Renal cortical epithelial cell (primary cell): Measurements from ENCODE around the gene CFL1. TPM values are rescaled to one million over a fixed set of nuclear protein-coding genes. Genes with fewer than 3 reads are reported as not detected.

Source experiments
- DNase-seq: peaks from one replicate; pipeline ENCODE4 v3.0.0-alpha.2; 2011; ENCODE audit warnings: low read depth
- total RNA-seq: library from RNA; depleted of rRNA; stranded (reverse); fragments of >200 nt; gene quantifications from 2 replicates; pipeline ENCODE4 v1.2.3, GENCODE V29; 2014

CFL1 gene
- total RNA-seq, 1 donor from 2014 or later: 1,035 TPM

- no peak for DNase-seq
These were observed 13.0 kb upstream of the CFL1 start for GRCh38 chr11:65870706-65871681.

GRCh38 chr11:65870307-65870658 is 12.3 kb upstream of the CFL1 start:
- DNase-seq: no peak

GRCh38 chr11:65869643-65870306 is 11.8 kb upstream of the CFL1 start:
- DNase-seq: no peak

- no peak for DNase-seq
These were observed 10.9 kb upstream of the CFL1 start for GRCh38 chr11:65868907-65869306.

GRCh38 chr11:65868076-65868667 is 10.2 kb upstream of the CFL1 start:
- no peak for DNase-seq

- DNase-seq: no peak
These were observed 9.5 kb upstream of the CFL1 start for GRCh38 chr11:65867284-65868071.

- DNase-seq: no peak
These were observed 8.7 kb upstream of the CFL1 start for GRCh38 chr11:65866509-65867283.

GRCh38 chr11:65865550-65866172 is 7.7 kb upstream of the CFL1 start:
- no peak for DNase-seq

GRCh38 chr11:65864706-65865471 is 6.9 kb upstream of the CFL1 start:
- no peak for DNase-seq

- no peak for DNase-seq
These were observed 6.1 kb upstream of the CFL1 start for GRCh38 chr11:65863889-65864705.

GRCh38 chr11:65862941-65863888 is 5.2 kb upstream of the CFL1 start:
- no peak for DNase-seq

- no peak for DNase-seq
These were observed 4.3 kb upstream of the CFL1 start for GRCh38 chr11:65862191-65862735.

- no peak for DNase-seq
These were observed 3.7 kb upstream of the CFL1 start for GRCh38 chr11:65861533-65862183.

- no peak for DNase-seq
These were observed 3.2 kb upstream of the CFL1 start for GRCh38 chr11:65861165-65861505.

GRCh38 chr11:65860278-65861164 is 2.5 kb upstream of the CFL1 start, which contains the start of gene MUS81:
MUS81 (plus strand) TSS chr11:65860433; CDS start chr11:65860754, 321 bp downstream.
- DNase-seq: peak; percentile 93

- no peak for DNase-seq
These were observed 1.9 kb upstream of the CFL1 start for GRCh38 chr11:65859812-65860277.
